SK-N-SH (cell line): ENCODE data around the gene CNTNAP2.

Experiments used
- CTCF ChIP-seq: fragments of 200-600 bp; sonication (generic); IDR thresholded peaks from 2 replicates; pipeline ENCODE4 v1.6.1; 2017; ENCODE audit warnings: antibody characterized with exemption, mild to moderate bottlenecking, moderate library complexity
- GABPA ChIP-seq: IDR thresholded peaks from 2 replicates; pipeline ENCODE4 v1.4.0; 2012; ENCODE audit warnings: low read depth, mild to moderate bottlenecking
- MAX ChIP-seq: IDR thresholded peaks from 2 replicates; pipeline ENCODE4 v1.4.0; 2012; ENCODE audit warnings: low read depth
- MXI1 ChIP-seq: IDR thresholded peaks from 2 replicates; pipeline ENCODE4 v1.6.1; 2012; ENCODE audit warnings: mild to moderate bottlenecking, low read depth, low read length, improper control_type of control experiment
- REST ChIP-seq: IDR thresholded peaks from 2 replicates; pipeline ENCODE4 v1.6.1; 2012; ENCODE audit warnings: mild to moderate bottlenecking, low read depth, low read length, moderate library complexity
- RXRA ChIP-seq: IDR thresholded peaks from 2 replicates; pipeline ENCODE4 v1.4.0; 2012; ENCODE audit warnings: low read depth, mild to moderate bottlenecking, borderline replicate concordance
- SMC3 ChIP-seq: IDR thresholded peaks from 2 replicates; pipeline ENCODE4 v1.6.1; 2012; ENCODE audit warnings: low read depth, low read length, improper control_type of control experiment
- TAF1 ChIP-seq: IDR thresholded peaks from 2 replicates; pipeline ENCODE4 v1.6.1; 2012; ENCODE audit warnings: low read depth, mild to moderate bottlenecking, low read length, moderate library complexity, borderline replicate concordance
- USF2 ChIP-seq: fragments of 150-350 bp; IDR thresholded peaks from 2 replicates; pipeline ENCODE4 v1.6.1; 2017; ENCODE audit warnings: antibody characterized with exemption, low read length, low read depth, borderline replicate concordance

GRCh38 chr7:147519062-147519461 is 1402.5 kb downstream of the CNTNAP2 start:
- no peak for TF ChIP-seq MAX
- TF ChIP-seq RXRA: no peak
- no peak for TF ChIP-seq CTCF
- TF ChIP-seq USF2: no peak
- TF ChIP-seq TAF1: no peak
- no peak for TF ChIP-seq GABPA
- TF ChIP-seq MXI1: no peak
- no peak for TF ChIP-seq REST
- TF ChIP-seq SMC3: no peak
